ENCODE measurements around the gene ICAM4.

ICAM4 gene

DNA sequence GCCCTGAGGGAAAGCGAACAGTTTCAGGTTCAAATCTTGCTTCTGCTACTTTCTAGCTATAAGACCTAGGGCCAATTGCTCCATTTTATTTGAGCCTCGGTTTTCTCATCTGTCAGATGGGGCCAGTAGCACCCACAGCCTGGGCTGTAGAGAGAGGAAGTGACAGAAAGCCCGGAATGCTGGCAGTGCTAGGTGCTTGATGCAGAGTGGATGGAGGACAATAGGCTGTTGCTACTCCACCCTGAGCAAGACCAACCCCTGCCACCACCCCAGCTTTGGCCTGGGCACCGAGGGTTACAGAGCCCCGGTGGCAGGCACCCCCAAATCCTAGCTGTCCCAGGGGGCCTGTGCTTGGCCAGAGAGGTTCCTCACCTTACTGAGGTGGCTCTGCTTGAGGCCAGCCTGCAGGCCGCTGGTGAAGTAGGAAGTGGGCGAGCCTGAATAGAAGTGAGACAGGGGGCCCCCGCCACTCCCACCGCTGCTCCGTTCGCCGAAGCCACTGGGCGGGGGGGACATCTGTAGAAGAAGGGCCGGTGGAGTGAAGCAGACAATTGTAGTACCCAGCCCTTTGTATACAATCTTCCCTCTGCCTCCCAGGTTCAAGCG, 31.2 kb downstream of the ICAM4 start:
- Histone ChIP-seq H2AFZ (ENCODE audit: low read depth, low read length) (no peak overlapping the region), H3K14ac (ENCODE audit: low read length in 2 of 2) (no peak overlapping the region), H3K27ac (ENCODE audit: low read length, poor library complexity, severe bottlenecking) (no peak overlapping the region), H3K4ac (ENCODE audit: low read depth in 1 of 2, low read length in 2 of 2) (no peak overlapping the region), H3K4me2 (ENCODE audit: low read length, poor library complexity, severe bottlenecking) (no peak overlapping the region), H2AK5ac (ENCODE audit: low read length, severe bottlenecking) (no peak overlapping the region), H3K79me1 (replicated peaks; ENCODE audit: low read length, poor library complexity, severe bottlenecking) (peaks cover 43% of the 10 kb centered on the region), H3K4me3 (ENCODE audit: insufficient read depth in 1 of 2, low read depth in 1 of 2, low read length in 2 of 2) (no peak overlapping the region), H3K9ac (ENCODE audit: low read length) (no peak overlapping the region), H2BK5ac (ENCODE audit: low read depth, low read length, poor library complexity, severe bottlenecking) (no peak overlapping the region), H2BK120ac (ENCODE audit: low read depth, low read length) (no peak overlapping the region), H2BK15ac (ENCODE audit: low read depth, poor library complexity, severe bottlenecking) (no peak overlapping the region), H3K36me3 (ENCODE audit: control insufficient read depth in 1 of 2, insufficient read depth in 2 of 2, low read depth in 1 of 2, low read length in 2 of 2) (peaks cover 56 to 69% of the 10 kb centered on the region in 2 experiments), H2BK12ac (ENCODE audit: low read length in 2 of 2) (no peak overlapping the region), H3K4me1 (ENCODE audit: control insufficient read depth, insufficient read depth, low read depth, low read length) (peaks cover 14% of the 10 kb centered on the region), H4K91ac (ENCODE audit: low read length) (no peak overlapping the region), H4K8ac (ENCODE audit: low read length) (no peak overlapping the region), H3K18ac (ENCODE audit: low read depth in 1 of 2, low read length in 2 of 2) (no peak overlapping the region), H3K9me3 (ENCODE audit: control insufficient read depth, low read length) (no peaks in the 10 kb centered on the region), H3K23ac (ENCODE audit: low read length in 2 of 2) (no peak overlapping the region), H3K27me3 (ENCODE audit: control insufficient read depth in 1 of 2, insufficient read depth in 1 of 2, low read length in 2 of 2) (no peaks in the 10 kb centered on the region)
- DNase-seq = no peak
- 98% methylated on average over 10 of the region's 15 CpGs for WGBS

DNA sequence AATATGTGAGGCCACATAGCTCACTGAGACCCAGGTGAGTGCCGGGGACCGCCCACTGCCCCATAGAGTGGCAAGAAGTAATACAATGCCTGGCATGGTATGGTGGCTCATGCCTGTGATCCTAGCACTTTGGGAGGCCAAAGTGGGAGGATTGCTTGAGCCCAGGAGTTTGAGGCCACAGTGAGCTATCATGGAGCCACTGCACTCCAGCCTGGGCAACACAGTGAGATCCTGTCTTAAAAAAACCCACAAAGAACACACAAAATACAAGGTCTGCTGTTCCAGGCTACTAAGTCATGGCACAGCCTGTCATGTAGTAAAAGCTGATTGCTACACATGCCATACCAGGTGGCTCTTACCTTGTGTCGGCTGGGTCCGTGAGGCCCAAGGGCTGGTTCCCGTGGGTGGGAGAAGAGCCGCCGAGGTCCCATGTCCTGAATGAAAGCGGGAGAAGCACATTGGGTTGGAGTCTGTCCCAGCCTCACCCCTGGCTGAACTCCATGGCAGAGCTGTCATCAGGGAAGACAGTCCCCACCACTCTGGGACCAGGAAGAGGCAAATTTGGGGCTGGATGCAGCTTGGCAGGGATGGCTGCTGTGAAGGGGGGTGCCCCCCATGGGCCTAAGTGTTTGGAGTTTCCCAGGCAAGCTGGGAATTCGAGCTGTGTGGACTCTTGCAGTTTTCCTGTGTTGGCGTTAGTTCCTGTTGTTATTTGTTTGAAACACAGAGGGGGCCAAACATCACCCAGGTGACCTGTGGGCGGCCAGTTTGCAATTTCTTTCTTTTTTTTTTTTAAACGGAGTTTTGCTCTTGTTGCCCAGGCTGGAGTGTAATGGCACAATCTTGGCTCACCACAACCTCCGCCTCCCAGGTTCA, 32.3 kb downstream of the ICAM4 start:
- no peak overlapping the region for H3K18ac ChIP-seq (ENCODE audit: low read depth in 1 of 2, low read length in 2 of 2)
- H3K9me3 ChIP-seq (ENCODE audit: control insufficient read depth, low read length) = no peaks in the 10 kb centered on the region
- DNase-seq = no peak
- H2AFZ ChIP-seq (ENCODE audit: low read depth, low read length) = no peak overlapping the region
- H3K36me3 ChIP-seq (ENCODE audit: control insufficient read depth in 1 of 2, insufficient read depth in 2 of 2, low read depth in 1 of 2, low read length in 2 of 2) = peaks cover 61 to 80% of the 10 kb centered on the region in 2 experiments
- no peak overlapping the region for H4K8ac ChIP-seq (ENCODE audit: low read length)
- H2AK5ac ChIP-seq (ENCODE audit: low read length, severe bottlenecking) = no peak overlapping the region
- H3K27me3 ChIP-seq (ENCODE audit: control insufficient read depth in 1 of 2, insufficient read depth in 1 of 2, low read length in 2 of 2) = no peaks in the 10 kb centered on the region
- no peak overlapping the region for H3K27ac ChIP-seq (ENCODE audit: low read length, poor library complexity, severe bottlenecking)
- H4K91ac ChIP-seq (ENCODE audit: low read length) = peak overlapping the region; percentile 7
- no peak overlapping the region for H2BK120ac ChIP-seq (ENCODE audit: low read depth, low read length)
- no peak overlapping the region for H2BK15ac ChIP-seq (ENCODE audit: low read depth, poor library complexity, severe bottlenecking)
- no peak overlapping the region for H3K4me2 ChIP-seq (ENCODE audit: low read length, poor library complexity, severe bottlenecking)
- H3K9ac ChIP-seq (ENCODE audit: low read length) = no peak overlapping the region
- no peak overlapping the region for H2BK5ac ChIP-seq (ENCODE audit: low read depth, low read length, poor library complexity, severe bottlenecking)
- no peak overlapping the region for H3K23ac ChIP-seq (ENCODE audit: low read length in 2 of 2)
- peaks cover 48% of the 10 kb centered on the region for H3K79me1 ChIP-seq (replicated peaks; ENCODE audit: low read length, poor library complexity, severe bottlenecking)
- no peak overlapping the region for H3K4ac ChIP-seq (ENCODE audit: low read depth in 1 of 2, low read length in 2 of 2)
- 96% methylated on average over 12 of the region's 13 CpGs for WGBS
- no peak overlapping the region for H2BK12ac ChIP-seq (ENCODE audit: low read length in 2 of 2)
- H3K4me1 ChIP-seq (ENCODE audit: control insufficient read depth, insufficient read depth, low read depth, low read length) = peaks cover 14% of the 10 kb centered on the region
- no peak overlapping the region for H3K4me3 ChIP-seq (ENCODE audit: insufficient read depth in 1 of 2, low read depth in 1 of 2, low read length in 2 of 2)
- H3K14ac ChIP-seq (ENCODE audit: low read length in 2 of 2) = no peak overlapping the region

DNA sequence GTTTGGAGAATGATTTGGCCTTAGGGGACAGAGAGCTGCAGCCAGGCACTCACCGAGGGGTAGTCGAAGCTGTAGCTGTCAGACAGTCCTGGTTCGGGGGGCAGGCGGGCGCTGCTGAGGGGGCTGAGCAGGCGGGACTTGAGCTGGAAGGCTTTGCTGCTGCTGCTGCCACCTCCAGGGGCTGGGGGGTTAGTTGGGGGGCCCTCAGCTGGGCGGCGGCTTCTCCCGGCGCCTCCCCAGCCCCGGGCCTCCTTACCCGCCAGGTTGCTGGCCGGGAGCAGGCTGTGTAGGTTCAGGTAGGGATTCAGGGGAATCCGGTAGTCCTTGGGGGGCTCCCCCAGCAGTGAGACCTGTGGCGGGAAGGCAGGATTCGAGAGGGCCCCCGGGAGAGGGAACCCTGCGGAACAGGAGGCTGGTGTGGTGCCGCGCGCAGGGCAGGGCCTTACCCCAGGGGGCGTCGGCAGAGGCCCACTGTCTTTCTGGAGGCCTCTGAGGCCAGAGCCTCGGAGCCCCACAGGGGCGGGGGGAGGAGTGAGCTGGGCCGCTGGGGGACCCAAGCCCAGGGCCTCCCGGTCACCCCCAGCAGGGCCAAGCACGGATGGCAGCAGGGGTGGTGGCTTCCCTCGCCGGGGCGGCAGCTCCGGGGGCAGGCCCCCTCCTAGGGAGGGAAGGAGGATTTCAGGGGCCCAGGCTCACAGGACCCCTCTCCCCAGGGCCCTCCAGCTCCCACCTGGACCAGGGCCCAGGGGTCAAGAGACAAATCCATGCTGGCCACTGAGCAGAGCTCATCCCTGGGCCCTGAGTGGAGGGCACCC, 34.1 kb downstream of the ICAM4 start:
- WGBS = 98% methylated on average over 25 of the region's 32 CpGs
- H3K4me2 ChIP-seq (ENCODE audit: low read length, poor library complexity, severe bottlenecking) = no peak overlapping the region

DNA sequence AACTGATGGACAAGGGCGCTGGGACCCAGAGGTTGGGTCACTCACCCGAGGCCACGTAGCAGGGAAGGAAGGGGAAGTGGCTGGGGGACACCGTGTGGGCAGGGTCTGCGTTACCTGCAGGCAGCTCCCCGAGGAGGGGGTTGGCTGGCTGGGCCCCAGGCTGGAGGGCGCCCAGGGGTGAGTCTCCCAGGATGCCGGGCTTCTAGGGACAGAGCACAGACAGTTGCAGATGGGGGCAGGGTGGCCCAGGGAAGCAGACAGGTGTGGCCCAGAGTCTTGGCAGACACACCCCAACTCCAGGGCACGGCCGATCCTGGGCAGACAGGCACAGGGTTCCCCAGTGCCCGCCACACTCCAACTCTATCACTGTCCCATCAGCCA, 34.7 kb downstream of the ICAM4 start:
- DNase-seq = no peak
- H2BK120ac ChIP-seq (ENCODE audit: low read depth, low read length) = no peak overlapping the region
- no peak overlapping the region for H3K23ac ChIP-seq (ENCODE audit: low read length in 2 of 2)
- no peaks in the 10 kb centered on the region for H3K9me3 ChIP-seq (ENCODE audit: control insufficient read depth, low read length)
- H3K4me3 ChIP-seq (ENCODE audit: insufficient read depth in 1 of 2, low read depth in 1 of 2, low read length in 2 of 2) = no peak overlapping the region
- peaks cover 47% of the 10 kb centered on the region for H3K79me1 ChIP-seq (replicated peaks; ENCODE audit: low read length, poor library complexity, severe bottlenecking)
- no peak overlapping the region for H4K91ac ChIP-seq (ENCODE audit: low read length)
- H2AK5ac ChIP-seq (ENCODE audit: low read length, severe bottlenecking) = no peak overlapping the region
- H4K8ac ChIP-seq (ENCODE audit: low read length) = no peak overlapping the region
- H3K4me1 ChIP-seq (ENCODE audit: control insufficient read depth, insufficient read depth, low read depth, low read length) = peaks cover 3% of the 10 kb centered on the region
- H3K18ac ChIP-seq (ENCODE audit: low read depth in 1 of 2, low read length in 2 of 2) = no peak overlapping the region
- no peak overlapping the region for H2BK15ac ChIP-seq (ENCODE audit: low read depth, poor library complexity, severe bottlenecking)
- no peak overlapping the region for H2BK5ac ChIP-seq (ENCODE audit: low read depth, low read length, poor library complexity, severe bottlenecking)
- H3K27me3 ChIP-seq (ENCODE audit: control insufficient read depth in 1 of 2, insufficient read depth in 1 of 2, low read length in 2 of 2) = no peaks in the 10 kb centered on the region
- peaks cover 80 to 96% of the 10 kb centered on the region in 2 experiments for H3K36me3 ChIP-seq (ENCODE audit: control insufficient read depth in 1 of 2, insufficient read depth in 2 of 2, low read depth in 1 of 2, low read length in 2 of 2)
- H2BK12ac ChIP-seq (ENCODE audit: low read length in 2 of 2) = no peak overlapping the region
- WGBS = 93% methylated on average over 11 of the region's 11 CpGs
- H3K4ac ChIP-seq (ENCODE audit: low read depth in 1 of 2, low read length in 2 of 2) = no peak overlapping the region
- H2AFZ ChIP-seq (ENCODE audit: low read depth, low read length) = no peak overlapping the region
- H3K14ac ChIP-seq (ENCODE audit: low read length in 2 of 2) = no peak overlapping the region
- H3K4me2 ChIP-seq (ENCODE audit: low read length, poor library complexity, severe bottlenecking) = no peak overlapping the region
- no peak overlapping the region for H3K9ac ChIP-seq (ENCODE audit: low read length)
- H3K27ac ChIP-seq (ENCODE audit: low read length, poor library complexity, severe bottlenecking) = no peak overlapping the region

More for the DNA sequence above, 34.1 kb downstream of the ICAM4 start:
- Histone ChIP-seq H3K14ac (ENCODE audit: low read length in 2 of 2) (no peak overlapping the region), H3K23ac (ENCODE audit: low read length in 2 of 2) (no peak overlapping the region), H2BK15ac (ENCODE audit: low read depth, poor library complexity, severe bottlenecking) (no peak overlapping the region), H2BK120ac (ENCODE audit: low read depth, low read length) (no peak overlapping the region), H3K18ac (ENCODE audit: low read depth in 1 of 2, low read length in 2 of 2) (no peak overlapping the region), H2AK5ac (ENCODE audit: low read length, severe bottlenecking) (no peak overlapping the region), H3K9me3 (ENCODE audit: control insufficient read depth, low read length) (no peaks in the 10 kb centered on the region), H3K9ac (ENCODE audit: low read length) (no peak overlapping the region), H3K4me1 (ENCODE audit: control insufficient read depth, insufficient read depth, low read depth, low read length) (peaks cover 8% of the 10 kb centered on the region), H4K8ac (ENCODE audit: low read length) (no peak overlapping the region), H2BK5ac (ENCODE audit: low read depth, low read length, poor library complexity, severe bottlenecking) (no peak overlapping the region), H3K36me3 (ENCODE audit: control insufficient read depth in 1 of 2, insufficient read depth in 2 of 2, low read depth in 1 of 2, low read length in 2 of 2) (peaks cover 77 to 95% of the 10 kb centered on the region in 2 experiments), H3K27ac (ENCODE audit: low read length, poor library complexity, severe bottlenecking) (no peak overlapping the region), H3K79me1 (replicated peaks; ENCODE audit: low read length, poor library complexity, severe bottlenecking) (peaks cover 46% of the 10 kb centered on the region), H4K91ac (ENCODE audit: low read length) (no peak overlapping the region), H3K27me3 (ENCODE audit: control insufficient read depth in 1 of 2, insufficient read depth in 1 of 2, low read length in 2 of 2) (no peaks in the 10 kb centered on the region), H3K4ac (ENCODE audit: low read depth in 1 of 2, low read length in 2 of 2) (no peak overlapping the region), H3K4me3 (ENCODE audit: insufficient read depth in 1 of 2, low read depth in 1 of 2, low read length in 2 of 2) (no peak overlapping the region), H2BK12ac (ENCODE audit: low read length in 2 of 2) (no peak overlapping the region), H2AFZ (ENCODE audit: low read depth, low read length) (no peak overlapping the region)
- DNase-seq = no peak
